Lower leg skin (tissue), 4 donors: ENCODE data around the gene PKN2. TPM values are rescaled to one million over a fixed set of nuclear protein-coding genes. Genes with fewer than 3 reads are reported as not detected.
"Not testable (repeated sequence)": the region's sequence is repeated elsewhere in the genome, so short reads cannot be mapped to it uniquely, and the experiment has no call there.

Source experiments
- DNase-seq, 2 donors: peaks; one replicate each; pipeline ENCODE4 v3.0.0-alpha.2; 2019; ENCODE audit warnings: low spot score in 2 of 2
- H3K4me3 ChIP-seq: fragments of 200-600 bp; sonication (generic); 2 replicates; pipeline ENCODE4 v1.5.1; 2017; ENCODE audit warnings: mild to moderate bottlenecking, low read depth; ENCODE audit not compliant: poor library complexity, severe bottlenecking
- POLR2A ChIP-seq, 2 donors: fragments of 450-650 bp; IDR thresholded peaks; one replicate each; pipeline ENCODE4 v1.6.1; 2016 to 2017; ENCODE audit warnings: antibody characterized with exemption in 2 of 2, mild to moderate bottlenecking in 1 of 2, moderate library complexity in 1 of 2
- WGBS, 2 donors: methylation state at CpG; one replicate each; pipeline ENCODE4 v1.1.5; 2018; 5-methylcytosine and 5-hydroxymethylcytosine counted together
- intact Hi-C: fragments of 100-400 bp; cut with DNase I; formaldehyde crosslinking; loops from one replicate; pipeline ENCODE4 v1.15.0; 2023; ENCODE audit warnings: low total_unique reads
- total RNA-seq, 4 donors: library from RNA; depleted of rRNA; stranded (reverse); fragments of >200 nt; gene quantifications; one replicate each; pipeline ENCODE4 v1.1.0, GENCODE V29; 2016
- TF ChIP-seq, protein P1 (sequence below), 3 donors: fragments of 450-650 bp; IDR thresholded peaks; one replicate each; pipeline ENCODE4 v1.5.1; 2016; ENCODE audit warnings: antibody characterized with exemption in 3 of 3, mild to moderate bottlenecking in 3 of 3, moderate library complexity in 2 of 3

The PKN2 gene
- total RNA-seq, 4 donors from 2014 or later: 25.1 to 34.6 (median 29.8) TPM

DNA sequence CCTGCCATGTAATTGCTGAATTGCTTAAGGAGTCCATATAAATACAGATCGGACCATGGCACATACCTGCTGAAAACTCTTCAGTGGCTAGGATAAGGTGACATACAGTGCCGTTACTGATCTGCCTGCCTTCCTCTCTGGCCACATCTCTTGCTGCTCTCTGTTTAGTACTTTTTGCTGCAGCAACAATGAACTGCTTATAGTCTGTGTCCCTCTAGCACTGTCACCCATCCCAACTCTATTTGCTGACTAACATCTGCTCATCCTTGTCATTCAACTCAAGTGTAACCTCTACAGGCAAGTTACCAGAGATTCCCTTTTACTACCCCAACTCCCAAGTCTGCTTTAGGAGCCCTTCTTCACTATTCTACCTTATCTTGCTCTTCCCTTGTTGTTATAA, 141.6 kb downstream of the PKN2 start:
- no peak overlapping the region for H3K4me3 ChIP-seq
- 95% methylated on average over 2 of the region's 2 CpGs for WGBS, 2 donors
- no peak for DNase-seq
- TF ChIP-seq POLR2A (IDR thresholded peaks at IDR 0.05): no peak
- TF ChIP-seq, protein P1, sequence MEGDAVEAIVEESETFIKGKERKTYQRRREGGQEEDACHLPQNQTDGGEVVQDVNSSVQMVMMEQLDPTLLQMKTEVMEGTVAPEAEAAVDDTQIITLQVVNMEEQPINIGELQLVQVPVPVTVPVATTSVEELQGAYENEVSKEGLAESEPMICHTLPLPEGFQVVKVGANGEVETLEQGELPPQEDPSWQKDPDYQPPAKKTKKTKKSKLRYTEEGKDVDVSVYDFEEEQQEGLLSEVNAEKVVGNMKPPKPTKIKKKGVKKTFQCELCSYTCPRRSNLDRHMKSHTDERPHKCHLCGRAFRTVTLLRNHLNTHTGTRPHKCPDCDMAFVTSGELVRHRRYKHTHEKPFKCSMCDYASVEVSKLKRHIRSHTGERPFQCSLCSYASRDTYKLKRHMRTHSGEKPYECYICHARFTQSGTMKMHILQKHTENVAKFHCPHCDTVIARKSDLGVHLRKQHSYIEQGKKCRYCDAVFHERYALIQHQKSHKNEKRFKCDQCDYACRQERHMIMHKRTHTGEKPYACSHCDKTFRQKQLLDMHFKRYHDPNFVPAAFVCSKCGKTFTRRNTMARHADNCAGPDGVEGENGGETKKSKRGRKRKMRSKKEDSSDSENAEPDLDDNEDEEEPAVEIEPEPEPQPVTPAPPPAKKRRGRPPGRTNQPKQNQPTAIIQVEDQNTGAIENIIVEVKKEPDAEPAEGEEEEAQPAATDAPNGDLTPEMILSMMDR (IDR thresholded peaks at IDR 0.05): no peak
- intact Hi-C loops: no loop called here

DNA sequence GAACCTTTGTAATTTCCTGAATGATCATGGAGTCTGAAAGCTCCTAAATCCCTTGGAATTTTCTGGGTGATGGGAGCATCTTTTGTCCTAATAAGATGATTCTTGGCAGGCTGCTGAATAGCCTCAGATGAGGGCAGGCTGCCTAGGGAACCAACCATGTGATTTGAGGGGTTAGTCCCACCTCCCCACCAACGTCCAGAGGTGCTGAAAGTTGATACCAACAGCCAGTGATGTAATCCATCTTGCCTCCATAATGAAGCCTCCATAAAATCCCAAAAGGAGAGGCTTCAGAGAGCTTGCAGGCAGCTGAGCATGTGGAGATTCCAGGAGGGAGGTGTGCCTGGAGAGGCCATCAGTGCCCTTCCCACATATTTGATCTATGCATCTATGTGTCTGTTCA, 163.6 kb downstream of the PKN2 start:
- DNase-seq: no peak
- TF ChIP-seq, protein P1 (IDR thresholded peaks at IDR 0.05): no peak
- no peak for TF ChIP-seq POLR2A (IDR thresholded peaks at IDR 0.05)
- WGBS, 2 donors: 33 to 36% methylated on average over 1 of the region's 1 CpG
- intact Hi-C loops: no loop called here
- no peak overlapping the region for H3K4me3 ChIP-seq

DNA sequence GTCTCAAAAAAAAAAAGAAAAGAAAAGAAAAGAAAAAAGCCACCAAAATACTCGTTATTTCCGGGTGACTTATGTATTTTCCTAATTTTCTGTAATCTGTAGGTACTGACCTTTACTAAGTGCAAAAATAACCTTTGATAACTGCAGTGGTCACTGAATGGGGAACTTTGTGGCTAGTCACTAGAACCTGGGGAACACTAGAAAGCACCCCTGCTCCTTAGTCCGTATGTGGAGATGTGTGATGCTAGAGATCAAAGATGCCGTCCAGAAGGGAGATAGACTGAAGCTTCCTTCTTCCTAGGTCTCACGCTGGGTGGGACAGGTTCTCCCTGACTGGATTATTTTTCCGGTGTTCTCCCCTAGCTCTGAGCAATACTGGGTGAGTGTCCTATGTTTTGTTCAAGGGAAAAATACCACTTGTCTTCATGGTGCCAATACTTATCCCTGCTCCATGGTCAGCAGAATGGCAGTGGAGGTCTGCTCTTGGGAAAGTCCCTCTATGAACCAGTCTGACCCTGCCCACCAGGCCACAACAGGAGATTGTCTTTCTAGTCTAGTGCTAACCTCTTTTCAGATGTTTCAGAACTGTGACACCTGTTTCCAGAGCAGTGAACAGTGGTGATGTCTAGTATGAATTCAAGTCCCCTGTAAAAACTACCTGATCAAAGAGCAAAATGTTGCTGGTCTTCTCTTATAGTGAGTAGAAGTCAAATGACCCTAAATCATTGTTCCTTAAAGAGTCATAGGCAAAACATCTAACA, 167.4 kb downstream of the PKN2 start:
- intact Hi-C loops: no loop called here
- WGBS, 2 donors: 83 to 86% methylated on average over 6 of the region's 6 CpGs
- no peak for DNase-seq
- no peak overlapping the region for H3K4me3 ChIP-seq
- no peak for TF ChIP-seq POLR2A (IDR thresholded peaks at IDR 0.05)
- TF ChIP-seq, protein P1 (IDR thresholded peaks at IDR 0.05): no peak

DNA sequence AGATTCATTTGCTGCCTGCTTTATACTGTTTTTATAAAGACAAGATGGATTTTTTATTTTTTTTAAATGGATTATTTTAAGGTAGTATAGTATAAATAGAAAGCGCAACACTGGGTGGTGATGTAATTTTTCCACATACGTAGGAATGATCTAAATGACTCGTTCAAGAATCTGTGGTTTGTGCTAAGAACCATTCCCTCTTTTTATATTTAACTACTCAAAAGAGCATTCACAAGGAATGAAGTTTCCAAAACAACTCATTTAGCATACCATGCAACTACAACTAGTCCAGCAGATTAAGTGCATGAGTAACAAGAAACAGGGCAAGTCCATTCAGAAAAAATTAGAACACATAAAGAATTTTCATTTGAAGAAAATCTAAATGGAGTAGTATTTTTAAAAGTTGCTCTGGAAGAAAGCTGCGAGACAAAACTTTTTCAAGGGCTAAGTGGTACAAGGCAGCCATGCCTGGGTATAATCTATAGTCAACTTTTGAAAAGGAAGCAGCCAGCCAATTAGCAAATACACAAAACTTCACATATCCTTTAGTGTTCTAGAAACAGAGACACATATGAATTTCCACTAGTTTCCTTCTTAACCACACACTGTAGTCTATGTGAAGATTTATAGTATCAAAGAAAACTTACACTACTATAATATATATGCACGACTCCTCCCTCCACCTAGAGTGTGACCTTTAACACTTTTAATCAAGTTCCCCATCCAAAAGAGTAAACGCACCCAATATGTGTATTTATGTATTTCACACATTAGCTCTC, 183.9 kb downstream of the PKN2 start:
- DNase-seq: no peak
- WGBS, 2 donors: 66 to 67% methylated on average over 6 of the region's 6 CpGs
- TF ChIP-seq, protein P1 (IDR thresholded peaks at IDR 0.05): no peak
- TF ChIP-seq POLR2A (IDR thresholded peaks at IDR 0.05): no peak
- no peak overlapping the region for H3K4me3 ChIP-seq
- intact Hi-C loops: no loop called here

DNA sequence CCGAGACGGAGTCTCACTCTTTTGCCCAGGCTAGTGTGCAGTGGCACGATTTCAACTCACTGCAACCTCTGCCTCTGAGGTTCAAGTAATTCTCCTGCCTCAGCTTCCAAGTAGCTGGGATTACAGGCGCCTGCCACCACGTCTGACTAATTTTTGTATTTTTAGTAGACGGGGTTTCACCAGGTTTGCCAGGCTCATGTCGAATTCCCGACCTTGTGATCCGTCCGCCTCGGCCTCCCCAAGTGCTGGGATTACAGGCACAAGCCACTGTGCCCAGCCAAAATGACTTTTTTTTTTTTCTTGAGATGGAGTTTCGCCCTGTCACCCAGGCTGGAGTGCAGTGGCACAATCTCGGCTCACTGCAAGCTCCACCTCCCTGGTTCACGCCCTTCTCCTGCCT, 185.6 kb downstream of the PKN2 start:
- intact Hi-C loops, DNase-seq, H3K4me3 ChIP-seq: not testable (repeated sequence)
- WGBS, 2 donors: 97 to 99% methylated on average over 14 of the region's 14 CpGs

DNA sequence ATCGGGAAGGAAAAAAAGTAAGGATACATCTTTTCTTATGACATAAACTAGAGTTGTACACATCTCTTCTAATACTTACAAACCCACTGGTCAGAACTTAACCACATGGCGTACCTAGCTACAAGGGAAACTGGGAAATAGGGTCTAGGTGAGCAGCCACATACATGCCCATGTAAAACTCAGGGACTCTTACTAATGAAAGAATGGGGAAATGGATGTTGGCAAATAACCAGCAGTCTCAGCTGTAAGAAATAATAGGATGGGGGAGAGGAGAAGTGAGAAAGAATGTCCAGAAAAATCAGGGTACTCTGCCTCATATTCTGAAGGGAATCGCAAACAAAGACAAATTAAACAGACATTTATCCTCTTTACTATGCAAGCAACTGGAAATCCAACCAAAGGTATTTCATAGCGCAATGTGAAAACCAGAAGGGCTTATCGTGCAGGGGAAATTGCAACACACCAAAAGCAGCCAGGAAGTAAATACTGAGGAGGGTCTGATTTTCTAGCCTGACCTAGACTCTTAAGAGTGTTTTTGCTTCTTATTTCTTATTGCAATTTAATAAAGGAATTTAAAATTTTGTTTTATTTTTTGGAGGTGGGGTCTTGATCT, 189.8 kb downstream of the PKN2 start:
- 69 to 70% methylated on average over 5 of the region's 5 CpGs for WGBS, 2 donors
- no peak overlapping the region for H3K4me3 ChIP-seq
- intact Hi-C loops: no loop called here
- TF ChIP-seq, protein P1 (IDR thresholded peaks at IDR 0.05): no peak
- no peak for TF ChIP-seq POLR2A (IDR thresholded peaks at IDR 0.05)
- DNase-seq: no peak
